IMR-90 (cell line): Measurements from ENCODE around the gene TAOK1. TPM values are rescaled to one million over a fixed set of nuclear protein-coding genes. Genes with fewer than 3 reads are reported as not detected.
A peak's percentile ranks its signal among the peaks of the same experiment; 100 is the strongest.

Experiments used
- ATAC-seq: fragments of 200-7000 bp; cut with Tn5 transposase; 2 replicates; pipeline ENCODE4 v1.9.1; 2020; ENCODE audit warnings: low read depth, mild to moderate bottlenecking, moderate library complexity
- BruUV-seq: library from RNA; stranded (reverse); fragments of 400-500 nt; replicated peaks from 2 replicates; lab custom pipeline; 2021; lab: Mats Ljungman, UMichigan
- CTCF ChIA-PET: fragments of 300-600 bp; formaldehyde crosslinking; extraction: SDS; loops from one replicate; lab custom pipeline; 2021; ENCODE audit warnings: antibody characterized with exemption; lab: Yijun Ruan, JAX
- POLR2A ChIA-PET: fragments of 300-600 bp; sonication (Branson Sonifier 250); formaldehyde crosslinking; loops from one replicate; lab custom pipeline; 2022; ENCODE audit warnings: antibody characterized with exemption; ENCODE audit not compliant: unreplicated experiment; lab: Charles Lee
- DNase-seq: peaks from one replicate; pipeline ENCODE4 v3.0.0; 2013
- H2AFZ ChIP-seq: replicated peaks from 2 replicates; pipeline ENCODE3; 2013; ENCODE audit warnings: low read length, mild to moderate bottlenecking; ENCODE audit not compliant: poor library complexity
- H2AK5ac ChIP-seq: 2 replicates; pipeline ENCODE4 v1.6.1; 2013; ENCODE audit warnings: low read depth, low read length, inconsistent platforms
- H2AK9ac ChIP-seq: replicated peaks from 2 replicates; pipeline ENCODE3; 2013; ENCODE audit warnings: mild to moderate bottlenecking, low read depth, low read length, moderate library complexity; ENCODE audit not compliant: poor library complexity
- H2BK120ac ChIP-seq: 2 replicates; pipeline ENCODE4 v1.6.1; 2013; ENCODE audit warnings: low read depth, low read length, inconsistent platforms
- H2BK15ac ChIP-seq: 3 replicates; pipeline ENCODE4 v1.6.1; 2013; ENCODE audit warnings: low read depth, low read length, inconsistent platforms
- H2BK20ac ChIP-seq: 2 replicates; pipeline ENCODE4 v1.6.1; 2013; ENCODE audit warnings: low read depth, mild to moderate bottlenecking, inconsistent platforms, low read length, moderate library complexity
- H2BK5ac ChIP-seq: 2 replicates; pipeline ENCODE4 v1.6.1; 2013; ENCODE audit warnings: mild to moderate bottlenecking, low read depth, low read length, inconsistent platforms; ENCODE audit not compliant: poor library complexity, severe bottlenecking
- H3K14ac ChIP-seq: replicated peaks from 2 replicates; pipeline ENCODE4 v1.6.1; 2013; ENCODE audit warnings: low read depth, low read length, inconsistent platforms
- H3K18ac ChIP-seq: 2 replicates; pipeline ENCODE4 v1.6.1; 2013; ENCODE audit warnings: low read depth, low read length, control low read depth
- H3K23ac ChIP-seq: 2 replicates; pipeline ENCODE4 v1.6.1; 2013; ENCODE audit warnings: low read depth, low read length, inconsistent platforms
- H3K27ac ChIP-seq: 2 replicates; pipeline ENCODE4 v1.5.1; 2013; ENCODE audit warnings: mild to moderate bottlenecking, control low read depth, low read length; ENCODE audit not compliant: insufficient read depth
- H3K27me3 ChIP-seq: 2 replicates; pipeline ENCODE4 v1.6.1; 2013; ENCODE audit warnings: low read length; ENCODE audit not compliant: control insufficient read depth, insufficient read depth
- H3K36me3 ChIP-seq: 2 replicates; pipeline ENCODE4 v1.6.1; 2013; ENCODE audit warnings: low read length, mixed read lengths; ENCODE audit not compliant: control insufficient read depth, insufficient read depth
- H3K4ac ChIP-seq: 2 replicates; pipeline ENCODE4 v1.6.1; 2013; ENCODE audit warnings: low read depth, low read length, inconsistent platforms
- H3K4me1 ChIP-seq: 2 replicates; pipeline ENCODE4 v1.6.1; 2013; ENCODE audit warnings: low read length, mixed read lengths; ENCODE audit not compliant: control insufficient read depth, insufficient read depth
- H3K4me2 ChIP-seq: 2 replicates; pipeline ENCODE4 v1.6.1; 2013; ENCODE audit warnings: low read depth, mild to moderate bottlenecking, control low read depth, low read length, moderate library complexity
- H3K4me3 ChIP-seq: 2 replicates; pipeline ENCODE4 v1.5.1; 2013; ENCODE audit warnings: low read depth, mild to moderate bottlenecking, control low read depth, low read length, moderate library complexity; ENCODE audit not compliant: insufficient read depth
- H3K56ac ChIP-seq: 2 replicates; pipeline ENCODE4 v1.6.1; 2013; ENCODE audit warnings: low read length, inconsistent platforms; ENCODE audit not compliant: insufficient read depth; ENCODE audit errors: extremely low read depth
- H3K79me1 ChIP-seq, 2 experiments: 2 replicates each; pipeline ENCODE4 v1.6.1; 2013; ENCODE audit warnings: low read length in 2 of 2, inconsistent platforms in 1 of 2, low read depth in 1 of 2
- H3K9ac ChIP-seq: 2 replicates; pipeline ENCODE4 v1.6.1; 2013; ENCODE audit warnings: low read depth, low read length, control low read depth
- H3K9me1 ChIP-seq: 2 replicates; pipeline ENCODE4 v1.6.1; 2013; ENCODE audit warnings: low read length, inconsistent platforms; ENCODE audit not compliant: insufficient read depth
- H3K9me3 ChIP-seq: 2 replicates; pipeline ENCODE4 v1.6.1; 2013; ENCODE audit warnings: low read length; ENCODE audit not compliant: control insufficient read depth, insufficient read depth
- H4K20me1 ChIP-seq: 2 replicates; pipeline ENCODE4 v1.6.1; 2013; ENCODE audit warnings: low read length, inconsistent platforms; ENCODE audit not compliant: insufficient read depth
- H4K5ac ChIP-seq: 2 replicates; pipeline ENCODE4 v1.6.1; 2013; ENCODE audit warnings: mild to moderate bottlenecking, low read depth, low read length, control low read depth
- H4K8ac ChIP-seq, 2 experiments: 2 replicates each; pipeline ENCODE4 v1.6.1; 2013; ENCODE audit warnings: low read depth in 2 of 2, low read length in 2 of 2, control low read depth in 1 of 2, inconsistent platforms in 1 of 2
- H4K91ac ChIP-seq: 2 replicates; pipeline ENCODE4 v1.6.1; 2013; ENCODE audit warnings: low read depth, low read length, inconsistent platforms; ENCODE audit not compliant: insufficient read depth
- BHLHE40 ChIP-seq: fragments of 150-350 bp; IDR thresholded peaks from 2 replicates; pipeline ENCODE4 v1.6.1; 2016; ENCODE audit warnings: mild to moderate bottlenecking, low read depth, low read length
- CEBPB ChIP-seq: IDR thresholded peaks from 2 replicates; pipeline ENCODE4 v1.6.1; 2012; ENCODE audit warnings: low read depth, low read length, improper control_type of control experiment
- CHD1 ChIP-seq: IDR thresholded peaks from 2 replicates; pipeline ENCODE4 v1.6.1; 2012; ENCODE audit warnings: low read depth, low read length, improper control_type of control experiment
- CTCF ChIP-seq: conservative IDR thresholded peaks from 2 replicates; pipeline ENCODE4 v1.5.1; 2012; ENCODE audit warnings: mild to moderate bottlenecking, low read depth, low read length, improper control_type of control experiment
- ELK1 ChIP-seq: fragments of 150-350 bp; IDR thresholded peaks from 2 replicates; pipeline ENCODE4 v1.6.1; 2016; ENCODE audit warnings: low read depth, mild to moderate bottlenecking, low read length, moderate library complexity, borderline replicate concordance
- MAFK ChIP-seq: IDR thresholded peaks from 2 replicates; pipeline ENCODE4 v1.6.1; 2012; ENCODE audit warnings: low read depth, low read length, improper control_type of control experiment
- MAZ ChIP-seq: IDR thresholded peaks from 2 replicates; pipeline ENCODE4 v1.6.1; 2012; ENCODE audit warnings: low read depth, mild to moderate bottlenecking, low read length, improper control_type of control experiment, moderate library complexity, borderline replicate concordance
- NFE2L2 ChIP-seq: fragments of 150-350 bp; IDR thresholded peaks from 2 replicates; pipeline ENCODE4 v1.6.1; 2016; ENCODE audit warnings: low read depth, mild to moderate bottlenecking, low read length
- RCOR1 ChIP-seq: IDR thresholded peaks from 2 replicates; pipeline ENCODE4 v1.6.1; 2012; ENCODE audit warnings: mild to moderate bottlenecking, low read length, improper control_type of control experiment; ENCODE audit not compliant: insufficient replicate concordance
- RFX5 ChIP-seq: IDR thresholded peaks from 2 replicates; pipeline ENCODE4 v1.8.0; 2012; ENCODE audit warnings: low read depth, mild to moderate bottlenecking, low read length, moderate library complexity
- USF2 ChIP-seq: fragments of 150-350 bp; IDR thresholded peaks from 2 replicates; pipeline ENCODE4 v1.6.1; 2017; ENCODE audit warnings: mild to moderate bottlenecking, antibody characterized with exemption, low read length, low read depth
- dilution Hi-C: fragments of 300-500 bp; cut with HindIII; formaldehyde crosslinking; loops from one replicate; pipeline ENCODE4 v1.14.3; 2018; ENCODE audit warnings: low sequenced_read_pairs; ENCODE audit not compliant: unreplicated experiment
- in situ Hi-C: fragments of 300-500 bp; cut with MboI; formaldehyde crosslinking; loops from 3 replicates; pipeline ENCODE4 v1.14.3; 2019; ENCODE audit warnings: low sequenced_read_pairs, inconsistent platforms, mixed read lengths
- intact Hi-C: fragments of 100-400 bp; cut with micrococcal nuclease; formaldehyde crosslinking; loops from 2 replicates; pipeline ENCODE4 v1.10.0; 2022
- polyA plus RNA-seq, 3 experiments: library from polyadenylated mRNA; depleted of rRNA; stranded (reverse); fragments of >200 nt; gene quantifications; 2 replicates each; pipeline ENCODE4 v1.2.3, GENCODE V29; 2012; ENCODE audit warnings: low replicate concordance in 1 of 3
- total RNA-seq: library from RNA; depleted of rRNA; stranded (reverse); fragments of >200 nt; gene quantifications from 2 replicates; pipeline ENCODE4 v1.2.3, GENCODE V29; 2012

TAOK1 gene
- total and polyA plus RNA-seq, 2 of the 4 experiments (the other 2 are of a cell fraction), result 9.8 to 91.8 TPM

- no peak overlapping the region for H4K8ac ChIP-seq
- H3K56ac ChIP-seq, result no peak overlapping the region
- H2AK9ac ChIP-seq, result no peak overlapping the region
- no peak overlapping the region for H4K5ac ChIP-seq
- ATAC-seq, result no peak
- H4K91ac ChIP-seq, result no peak overlapping the region
- no peak overlapping the region for H3K18ac ChIP-seq
- in situ Hi-C loops (no loop called here), intact Hi-C loops (no loop called here), dilution Hi-C loops (no loop called here)
- H2BK120ac ChIP-seq, result no peak overlapping the region
- no peak overlapping the region for H2BK20ac ChIP-seq
- no peaks in the 10 kb centered on the region for H3K27me3 ChIP-seq
- H3K4me2 ChIP-seq, result no peak overlapping the region
- H2AFZ ChIP-seq, result no peak overlapping the region
- no peak overlapping the region for H3K23ac ChIP-seq
- H2BK15ac ChIP-seq, result no peak overlapping the region
- H3K36me3 ChIP-seq, result peaks cover 6% of the 10 kb centered on the region
- H2AK5ac ChIP-seq, result no peak overlapping the region
- H3K14ac ChIP-seq, result no peak overlapping the region
- ChIA-PET POLR2A (no interaction called here), CTCF (interaction anchor here (0.5 kb wide), 1 partner anchor 35 kb away, joined by 4 read pairs; no protein-coding TSS in a partner anchor)
- H3K4me1 ChIP-seq, result peaks cover 3% of the 10 kb centered on the region
- BruUV-seq, result no TSS peak
- no peak overlapping the region for H3K27ac ChIP-seq
- peak overlapping the region; percentile 46 for H2BK5ac ChIP-seq
- DNase-seq, result no peak
- peaks cover 84% of the 10 kb centered on the region for H4K20me1 ChIP-seq
- no peak overlapping the region for H3K4ac ChIP-seq
- TF ChIP-seq BHLHE40 (no peak), RFX5 (no peak), CHD1 (no peak), NFE2L2 (no peak), CEBPB (no peak), USF2 (no peak), ELK1 (no peak), MAFK (no peak), RCOR1 (no peak), MAZ (no peak), CTCF (no peak)
- H3K79me1 ChIP-seq, result peaks cover 9 to 65% of the 10 kb centered on the region in 2 experiments
- H3K4me3 ChIP-seq, result no peak overlapping the region
- no peak overlapping the region for H3K9ac ChIP-seq
- H3K9me1 ChIP-seq, result peaks cover 19% of the 10 kb centered on the region
- H3K9me3 ChIP-seq, result no peaks in the 10 kb centered on the region
These were observed 55.7 kb downstream of the TAOK1 start for GRCh38 chr17:29445844-29446243.
